GM21381 (cell line): ENCODE measurements around the gene FSTL4.

Experiments
- ATAC-seq: cut with Tn5 transposase; IDR thresholded peaks from one replicate; pipeline ENCODE4 v1.9.1; 2021; ENCODE audit warnings: mild to moderate bottlenecking, moderate library complexity; ENCODE audit not compliant: unreplicated experiment

The FSTL4 gene

DNA sequence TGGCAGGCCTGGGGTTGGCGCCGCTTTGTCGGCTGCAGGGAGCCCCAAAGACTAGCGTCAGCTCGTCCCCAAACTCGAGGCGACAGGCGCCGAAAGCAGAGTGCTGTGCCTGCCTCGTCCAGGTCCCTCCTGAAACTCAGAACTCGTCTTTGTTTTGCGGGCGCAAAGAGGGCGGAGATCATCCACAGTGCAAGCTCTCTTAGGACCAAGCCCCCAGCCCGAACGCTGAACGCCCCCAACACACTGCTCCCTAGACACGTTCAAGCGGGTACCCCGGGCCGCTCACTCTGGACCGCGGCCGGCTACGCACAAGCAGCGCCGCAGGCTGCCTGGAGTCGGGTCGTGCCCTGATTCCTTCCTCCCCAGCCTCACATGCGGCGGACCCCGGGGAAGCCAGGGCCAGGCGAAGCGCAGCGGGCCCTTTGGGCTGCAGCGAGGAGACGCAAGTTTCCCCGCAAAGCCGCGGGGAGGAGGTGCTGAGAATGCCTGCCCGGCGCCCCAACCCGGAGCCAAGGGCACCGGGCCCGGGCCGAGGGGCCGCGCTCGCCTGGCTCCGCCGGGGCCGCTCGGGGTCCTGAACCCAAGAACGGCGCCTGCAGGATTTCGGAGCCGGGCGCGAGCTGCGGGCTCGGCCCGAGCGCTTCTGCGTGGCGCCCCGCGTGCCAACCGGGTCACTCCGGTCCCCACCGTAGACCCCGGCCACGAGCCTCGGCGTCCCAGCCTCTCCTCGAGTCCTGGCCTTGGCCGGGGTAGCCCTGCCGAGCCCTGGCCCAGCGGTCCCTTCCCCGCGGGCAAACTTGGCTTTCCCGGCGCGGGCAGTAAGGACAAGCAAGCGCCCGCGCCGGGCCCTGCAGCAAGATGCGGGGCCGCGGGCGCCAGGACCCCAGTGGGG, 738 bp downstream of the FSTL4 start:
- no peak for ATAC-seq

GRCh38 chr5:133610489-133611356, 1.6 kb downstream of the FSTL4 start:
- no peak for ATAC-seq

DNA sequence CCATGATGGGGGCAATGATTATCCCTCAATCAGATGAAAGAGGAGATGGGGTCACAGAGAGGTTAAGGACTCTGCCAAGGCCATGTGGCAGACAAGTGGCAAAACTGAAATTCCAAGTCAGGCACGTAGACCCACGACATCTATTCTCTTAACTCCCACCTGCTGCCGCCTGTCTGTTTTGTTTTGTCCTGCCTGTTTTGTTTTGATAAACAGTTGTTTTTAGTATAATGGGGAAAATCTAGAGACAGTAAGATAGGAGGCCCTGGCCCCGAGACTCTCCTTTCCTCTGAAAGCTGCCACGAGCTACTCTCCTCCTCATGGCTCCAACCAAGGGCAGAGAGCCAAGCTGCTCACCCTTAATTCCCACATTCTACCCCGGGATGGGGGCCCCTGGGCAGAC, 4.9 kb downstream of the FSTL4 start:
- no peak for ATAC-seq

GRCh38 chr5:133606835-133607234, 5.5 kb downstream of the FSTL4 start:
- ATAC-seq = no peak

DNA sequence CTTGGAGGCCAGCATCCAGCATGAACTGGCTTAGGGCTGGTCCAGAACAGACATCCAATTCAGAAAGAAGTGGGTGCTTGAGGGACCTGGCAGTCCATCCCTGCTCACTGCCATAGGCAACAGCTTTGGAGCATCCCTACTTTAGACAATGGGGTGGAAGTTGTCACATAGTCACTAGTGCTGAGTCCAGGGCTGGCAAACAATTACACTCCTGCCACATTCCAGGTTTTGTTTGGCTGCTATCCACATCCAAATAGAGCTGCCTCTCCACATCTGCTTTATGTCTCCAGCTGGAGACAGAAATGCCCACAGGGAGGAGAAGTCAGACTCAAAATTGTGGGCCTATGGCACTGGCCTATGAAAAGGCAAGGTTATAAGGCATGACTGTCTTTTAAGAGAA, 7.0 kb downstream of the FSTL4 start:
- no peak for ATAC-seq

DNA sequence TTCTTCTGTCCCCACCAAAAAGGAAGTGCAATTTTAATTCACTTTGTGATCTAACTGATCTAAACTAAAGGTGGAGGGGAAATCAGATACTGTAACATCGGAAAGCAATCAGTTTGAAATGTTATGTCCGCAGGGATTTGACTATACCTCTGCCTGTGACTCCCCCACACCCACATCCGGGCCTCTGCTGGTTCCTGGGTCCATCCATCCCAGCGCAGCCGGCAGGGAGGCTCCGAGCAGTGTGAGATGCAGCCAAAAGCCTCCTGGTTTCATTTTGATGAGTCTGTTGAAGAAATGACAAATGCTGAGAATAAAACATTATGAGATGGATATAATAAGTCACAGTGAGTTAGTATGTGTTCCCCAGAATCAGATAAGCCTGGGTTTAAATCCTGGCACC, 8.6 kb downstream of the FSTL4 start:
- ATAC-seq = no peak

GRCh38 chr5:133602835-133603380, 9.4 kb downstream of the FSTL4 start:
- ATAC-seq = no peak

DNA sequence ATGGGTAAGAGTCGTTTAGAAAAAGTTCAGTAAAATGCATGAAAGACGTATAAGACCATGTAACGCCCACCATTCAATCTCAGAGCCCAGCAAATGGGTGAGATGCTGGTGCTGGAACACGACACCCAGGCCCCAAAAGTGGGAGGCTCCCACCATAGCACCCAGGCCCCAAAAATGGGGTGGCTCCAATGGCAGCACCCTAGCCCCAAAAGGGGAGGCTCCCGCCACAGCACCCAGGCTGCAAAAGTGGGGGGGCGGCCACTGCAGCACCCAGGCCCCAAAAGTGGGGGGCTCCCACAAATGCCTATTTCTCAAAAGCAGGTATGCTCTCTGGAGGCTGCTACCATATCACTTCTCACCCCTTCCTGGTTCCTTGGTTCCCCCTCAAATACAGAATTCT, 12.7 kb downstream of the FSTL4 start:
- no peak for ATAC-seq

- ATAC-seq = no peak
These were observed 13.3 kb downstream of the FSTL4 start for GRCh38 chr5:133599044-133599443.

DNA sequence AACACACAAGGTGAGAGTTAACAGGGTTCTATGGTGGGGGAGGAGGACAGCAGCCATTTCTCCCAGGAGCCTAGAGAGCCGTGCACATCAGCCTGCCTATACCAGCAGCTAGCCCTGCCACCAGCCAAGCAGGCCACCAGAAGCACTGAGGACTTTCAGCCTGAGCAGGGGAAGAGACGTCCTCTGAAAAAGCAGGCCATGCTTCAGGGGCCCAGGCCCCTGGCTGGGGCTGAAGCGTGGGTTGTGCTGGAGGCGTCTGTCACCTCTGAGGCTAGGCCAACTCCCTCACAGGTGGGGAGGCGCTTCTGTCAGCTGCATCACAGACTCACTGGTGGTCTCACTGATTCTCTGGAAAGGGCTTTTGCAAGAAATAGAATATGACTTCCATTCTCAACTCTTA, 16.3 kb downstream of the FSTL4 start:
- no peak for ATAC-seq

GRCh38 chr5:133595465-133595864, 16.9 kb downstream of the FSTL4 start:
- ATAC-seq = no peak

DNA sequence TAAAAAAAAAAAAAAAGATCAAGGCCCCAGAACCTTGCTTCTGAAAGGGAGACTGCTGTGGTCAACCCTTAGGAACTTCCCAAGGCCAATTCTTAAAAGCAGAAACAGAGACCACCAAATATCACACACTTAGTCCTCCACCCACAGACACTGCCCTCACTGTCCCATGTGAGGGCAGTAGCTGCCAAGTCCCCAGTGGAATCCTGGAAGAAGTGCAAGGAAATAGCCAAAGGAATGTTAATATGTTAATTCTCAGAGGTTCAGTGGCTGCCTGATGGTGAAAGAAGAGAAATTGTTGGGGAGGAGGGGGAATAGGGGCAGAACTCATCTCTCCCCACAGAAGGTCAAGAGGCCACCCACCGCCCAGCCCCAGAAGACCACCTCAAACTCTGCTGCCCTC, 23.1 kb downstream of the FSTL4 start:
- ATAC-seq = no peak

- ATAC-seq = no peak
These were observed 29.4 kb downstream of the FSTL4 start for GRCh38 chr5:133582971-133583370.

DNA sequence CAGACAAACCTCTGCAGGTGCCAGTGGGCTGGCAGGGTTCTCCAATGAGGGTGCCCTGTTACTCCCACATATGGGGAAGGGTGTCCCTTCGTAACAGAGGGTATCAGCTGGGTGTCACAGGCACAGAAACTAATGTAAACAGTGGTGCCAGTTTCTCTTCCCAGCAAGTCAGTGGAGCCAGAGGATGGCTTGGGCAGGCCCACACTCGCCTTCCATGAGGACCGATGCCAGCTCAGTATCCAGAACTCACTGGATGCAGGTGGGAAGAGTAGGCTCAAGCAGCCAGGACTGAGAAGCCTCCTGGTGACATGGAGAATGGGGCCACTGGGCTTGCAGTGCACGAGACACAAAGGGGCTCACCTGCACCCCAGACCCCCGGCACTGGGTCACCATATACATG, 30.4 kb downstream of the FSTL4 start:
- ATAC-seq = no peak

DNA sequence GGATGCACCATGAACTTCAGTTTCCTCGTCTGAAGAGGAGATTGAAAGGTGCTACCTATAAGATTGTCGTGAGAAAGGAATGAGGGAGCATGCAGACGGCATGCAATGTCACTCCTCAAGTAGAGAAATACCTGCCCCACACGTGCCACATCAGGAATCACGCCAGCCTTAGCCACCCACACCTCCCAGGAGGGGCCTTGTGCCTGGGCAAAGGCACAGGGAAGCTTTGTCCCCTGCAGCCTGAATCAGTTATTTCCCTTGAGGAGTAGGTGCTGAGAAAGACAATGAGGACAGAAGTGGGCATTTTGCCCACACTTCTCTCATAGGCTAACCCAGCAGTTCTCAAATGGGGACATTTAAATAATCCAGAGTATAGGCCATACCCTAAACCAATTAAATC, 31.0 kb downstream of the FSTL4 start:
- no peak for ATAC-seq

DNA sequence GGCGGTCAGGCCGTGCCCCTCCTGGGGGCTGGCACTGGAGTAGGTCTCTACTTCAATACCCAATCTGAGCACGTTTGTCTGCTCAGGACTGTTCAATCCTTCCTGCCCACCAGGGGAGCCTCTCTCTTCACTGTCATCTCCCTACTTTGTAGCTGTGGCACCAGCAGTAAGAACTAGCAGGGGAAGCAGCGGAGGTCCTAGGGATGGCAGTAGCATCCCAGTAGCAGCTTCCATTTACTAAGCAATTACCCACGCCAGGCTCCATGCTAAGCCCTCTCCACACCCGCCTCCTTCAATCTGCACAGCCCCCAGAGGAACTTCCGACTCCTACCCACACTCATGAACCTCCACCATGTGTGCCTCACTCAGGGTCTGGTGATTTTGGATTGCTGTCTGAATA, 31.7 kb downstream of the FSTL4 start:
- no peak for ATAC-seq

DNA sequence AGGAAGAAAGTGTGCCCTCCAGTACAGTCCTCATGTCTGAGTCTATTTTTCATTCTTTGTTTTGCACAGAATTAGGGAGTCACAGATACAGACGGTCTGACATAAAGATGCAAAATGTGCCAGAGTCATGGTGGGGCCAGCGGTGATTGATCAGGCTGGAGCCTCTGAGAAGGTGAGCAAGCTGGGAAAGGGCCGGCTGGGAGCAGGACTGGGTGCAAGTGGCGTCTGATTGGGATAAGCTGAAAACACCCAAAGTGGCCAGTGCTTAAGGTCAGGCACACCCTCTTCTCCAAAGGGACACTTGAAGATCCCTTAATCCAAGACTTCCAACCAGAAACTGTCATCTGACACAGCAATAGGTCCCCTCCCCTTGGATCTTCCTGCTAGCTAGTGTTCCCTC, 32.6 kb downstream of the FSTL4 start:
- ATAC-seq = no peak

DNA sequence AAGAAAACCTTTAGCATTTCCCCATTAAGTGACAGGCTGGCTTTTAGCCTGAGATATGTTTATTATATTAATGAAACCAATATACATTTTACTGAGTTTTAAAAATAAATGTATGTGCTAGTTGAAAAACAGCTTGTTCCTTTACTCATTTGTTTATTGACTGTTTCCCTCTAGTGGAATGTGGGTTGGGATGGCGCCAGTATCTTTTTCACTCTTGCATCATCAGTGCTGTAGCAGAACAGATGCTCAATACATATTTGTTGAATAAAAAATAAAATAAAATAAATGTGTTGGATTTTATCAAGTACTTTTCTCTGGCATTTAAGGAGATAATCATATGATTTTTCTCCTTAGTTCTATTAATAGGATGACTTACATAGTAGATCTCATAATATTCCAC, 43.0 kb downstream of the FSTL4 start:
- ATAC-seq = no peak

DNA sequence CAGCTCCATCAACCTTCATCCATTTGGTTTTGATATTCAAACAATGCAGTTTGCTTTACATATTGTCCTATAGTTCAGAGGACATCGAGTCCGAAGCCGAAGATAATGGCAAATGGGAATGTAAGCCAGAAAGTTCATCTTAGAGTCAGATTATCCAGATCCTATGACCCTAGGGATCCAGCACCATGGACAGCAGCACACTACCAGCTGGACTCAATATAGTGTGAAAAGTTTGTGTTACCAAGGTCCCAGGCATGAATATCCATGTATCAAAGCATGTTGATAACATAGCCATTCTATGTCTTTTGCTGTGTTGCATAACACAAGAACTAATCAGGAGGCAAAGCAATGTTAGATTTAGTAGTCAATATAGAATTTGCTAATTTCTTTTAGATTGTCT, 46.3 kb downstream of the FSTL4 start:
- ATAC-seq = no peak

DNA sequence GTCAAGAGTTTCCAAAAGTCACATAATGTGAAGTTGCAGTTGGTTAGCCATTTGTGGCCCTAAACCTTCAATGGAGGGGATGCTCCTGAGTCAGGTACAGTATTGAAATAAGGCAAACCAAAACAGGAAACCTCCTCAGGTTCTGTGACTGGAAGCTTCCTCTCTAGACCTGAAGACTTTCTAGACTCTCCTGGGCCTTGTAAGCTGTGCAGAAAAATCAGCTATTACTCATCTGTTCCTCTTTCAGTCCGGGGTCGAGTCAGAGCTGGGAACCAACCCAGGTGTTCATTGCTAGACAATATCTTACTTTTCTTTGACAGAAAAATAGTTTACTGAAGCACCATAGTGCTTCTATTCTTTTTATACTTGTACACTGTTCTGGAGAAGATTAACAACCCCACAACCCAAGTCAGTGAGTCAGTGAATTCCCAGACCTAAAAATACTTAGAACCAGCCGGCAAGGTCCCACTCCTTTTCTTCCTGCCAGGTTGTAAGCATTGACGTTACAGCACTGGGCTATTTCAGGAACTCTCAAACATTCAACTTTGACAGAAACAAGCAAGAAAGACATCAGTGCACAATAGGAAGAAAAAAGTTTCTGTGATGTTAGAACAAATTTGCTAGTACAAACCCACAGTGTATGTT, 47.3 kb downstream of the FSTL4 start:
- no peak for ATAC-seq

- no peak for ATAC-seq
These were observed 49.8 kb downstream of the FSTL4 start for GRCh38 chr5:133562554-133562953.
